Esophagus squamous epithelium (tissue), 4 donors: Measurements from ENCODE around the gene POU3F4.

ENCODE experiments used
- POLR2A ChIP-seq, 4 donors: fragments of 450-650 bp; IDR thresholded peaks; one replicate each; pipeline ENCODE4 v1.6.1; 2017; ENCODE audit warnings: antibody characterized with exemption in 4 of 4, mild to moderate bottlenecking in 4 of 4, moderate library complexity in 3 of 4
- TF ChIP-seq, protein P1 (sequence below), 6 experiments: fragments of 450-650 bp in 4 of 6; fragments of 200-600 bp in 2 of 6; sonication (generic) in 2 of 6; IDR thresholded peaks; one replicate each; pipeline ENCODE4 v1.5.1; 2016 to 2019; ENCODE audit warnings: antibody characterized with exemption in 6 of 6, mild to moderate bottlenecking in 4 of 6, moderate library complexity in 4 of 6

DNA sequence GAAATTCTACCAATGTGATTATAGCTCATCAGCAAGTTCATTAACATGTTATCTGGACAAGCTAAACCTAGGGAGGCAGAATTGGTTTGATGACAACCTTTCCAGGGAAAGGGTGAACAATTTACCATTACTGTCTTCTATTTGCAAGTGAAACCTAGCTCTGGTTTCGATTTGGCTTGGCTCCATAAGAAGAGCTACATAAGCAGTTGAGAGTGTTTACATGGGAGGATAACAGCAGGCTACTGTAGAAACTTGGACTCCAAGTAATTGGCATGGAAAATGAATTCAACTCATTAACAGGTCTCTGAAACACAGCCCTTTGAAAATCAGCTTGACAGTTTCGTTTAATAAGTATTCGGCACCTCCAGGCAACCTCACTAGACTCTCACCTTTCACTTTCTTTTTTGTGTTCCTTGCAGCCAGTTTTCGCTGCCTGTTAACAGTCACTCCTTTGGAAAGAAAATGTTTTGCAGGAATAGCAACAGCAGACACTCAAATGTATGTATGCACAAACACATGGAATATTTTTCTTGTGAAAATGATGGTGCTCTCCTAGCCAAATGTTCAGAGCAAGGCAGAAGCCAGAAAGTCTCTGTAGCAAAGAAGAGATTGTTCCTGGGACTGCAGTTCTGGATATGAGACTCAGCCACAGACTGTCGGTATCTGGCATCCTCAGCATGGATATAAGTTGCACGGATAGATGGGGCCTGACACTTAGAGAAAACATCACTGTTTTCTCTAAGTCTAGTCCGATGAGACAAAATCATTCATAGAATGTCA is 27.5 kb downstream of the POU3F4 start:
- TF ChIP-seq POLR2A (IDR thresholded peaks at IDR 0.05) = no peak
- TF ChIP-seq, protein P1, sequence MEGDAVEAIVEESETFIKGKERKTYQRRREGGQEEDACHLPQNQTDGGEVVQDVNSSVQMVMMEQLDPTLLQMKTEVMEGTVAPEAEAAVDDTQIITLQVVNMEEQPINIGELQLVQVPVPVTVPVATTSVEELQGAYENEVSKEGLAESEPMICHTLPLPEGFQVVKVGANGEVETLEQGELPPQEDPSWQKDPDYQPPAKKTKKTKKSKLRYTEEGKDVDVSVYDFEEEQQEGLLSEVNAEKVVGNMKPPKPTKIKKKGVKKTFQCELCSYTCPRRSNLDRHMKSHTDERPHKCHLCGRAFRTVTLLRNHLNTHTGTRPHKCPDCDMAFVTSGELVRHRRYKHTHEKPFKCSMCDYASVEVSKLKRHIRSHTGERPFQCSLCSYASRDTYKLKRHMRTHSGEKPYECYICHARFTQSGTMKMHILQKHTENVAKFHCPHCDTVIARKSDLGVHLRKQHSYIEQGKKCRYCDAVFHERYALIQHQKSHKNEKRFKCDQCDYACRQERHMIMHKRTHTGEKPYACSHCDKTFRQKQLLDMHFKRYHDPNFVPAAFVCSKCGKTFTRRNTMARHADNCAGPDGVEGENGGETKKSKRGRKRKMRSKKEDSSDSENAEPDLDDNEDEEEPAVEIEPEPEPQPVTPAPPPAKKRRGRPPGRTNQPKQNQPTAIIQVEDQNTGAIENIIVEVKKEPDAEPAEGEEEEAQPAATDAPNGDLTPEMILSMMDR (IDR thresholded peaks at IDR 0.05) = no peak
